HG02970 (cell line): ENCODE results near the gene AGPAT1.
A peak's percentile ranks its signal among the peaks of the same experiment; 100 is the strongest.
"Not testable (repeated sequence)": the region's sequence is repeated elsewhere in the genome, so short reads cannot be mapped to it uniquely, and the experiment has no call there.

Source experiments
- ATAC-seq: cut with Tn5 transposase; IDR thresholded peaks from one replicate; pipeline ENCODE4 v1.9.1; 2021; ENCODE audit warnings: mild to moderate bottlenecking, moderate library complexity, moderate number of reproducible peaks; ENCODE audit not compliant: unreplicated experiment, low FRiP score

AGPAT1 gene

GRCh38 chr6:32151181-32151862 lies 24.6 kb downstream of the AGPAT1 start:
- ATAC-seq, result no peak

GRCh38 chr6:32149932-32150870 lies 25.7 kb downstream of the AGPAT1 start:
- no peak for ATAC-seq

DNA sequence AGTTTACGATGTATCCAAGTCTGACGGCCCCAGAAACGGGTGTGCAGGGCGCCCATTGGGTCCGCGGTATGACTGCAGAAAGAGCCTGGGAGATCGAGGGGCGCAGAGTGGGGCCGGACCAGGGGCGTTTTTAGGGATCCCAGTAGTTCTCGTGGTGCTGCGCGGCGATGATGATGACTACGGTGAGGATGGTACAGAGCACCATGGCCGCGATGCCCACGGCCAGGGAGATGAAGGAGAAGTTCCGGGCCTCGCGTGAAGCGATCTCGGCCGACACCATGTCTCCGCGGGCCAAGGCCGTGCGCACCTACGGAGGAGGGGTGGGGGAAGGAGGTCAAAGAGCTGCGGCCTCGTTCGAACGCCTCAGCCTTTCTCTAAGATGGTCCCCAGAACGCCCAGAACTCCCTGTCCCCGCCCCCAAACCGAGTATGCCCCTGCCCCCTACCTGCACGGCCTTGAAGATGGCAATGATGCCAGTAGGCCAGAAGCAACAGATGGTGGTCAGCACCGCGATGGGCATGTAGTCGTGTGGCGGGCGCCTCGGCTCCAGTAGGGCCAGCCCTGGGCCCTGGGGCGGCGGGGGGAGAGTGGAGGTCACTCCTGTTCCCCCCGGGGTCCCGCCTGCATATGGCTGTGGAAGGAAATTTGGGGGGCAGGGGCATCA lies 26.7 kb downstream of the AGPAT1 start:
- ATAC-seq, result no peak

DNA sequence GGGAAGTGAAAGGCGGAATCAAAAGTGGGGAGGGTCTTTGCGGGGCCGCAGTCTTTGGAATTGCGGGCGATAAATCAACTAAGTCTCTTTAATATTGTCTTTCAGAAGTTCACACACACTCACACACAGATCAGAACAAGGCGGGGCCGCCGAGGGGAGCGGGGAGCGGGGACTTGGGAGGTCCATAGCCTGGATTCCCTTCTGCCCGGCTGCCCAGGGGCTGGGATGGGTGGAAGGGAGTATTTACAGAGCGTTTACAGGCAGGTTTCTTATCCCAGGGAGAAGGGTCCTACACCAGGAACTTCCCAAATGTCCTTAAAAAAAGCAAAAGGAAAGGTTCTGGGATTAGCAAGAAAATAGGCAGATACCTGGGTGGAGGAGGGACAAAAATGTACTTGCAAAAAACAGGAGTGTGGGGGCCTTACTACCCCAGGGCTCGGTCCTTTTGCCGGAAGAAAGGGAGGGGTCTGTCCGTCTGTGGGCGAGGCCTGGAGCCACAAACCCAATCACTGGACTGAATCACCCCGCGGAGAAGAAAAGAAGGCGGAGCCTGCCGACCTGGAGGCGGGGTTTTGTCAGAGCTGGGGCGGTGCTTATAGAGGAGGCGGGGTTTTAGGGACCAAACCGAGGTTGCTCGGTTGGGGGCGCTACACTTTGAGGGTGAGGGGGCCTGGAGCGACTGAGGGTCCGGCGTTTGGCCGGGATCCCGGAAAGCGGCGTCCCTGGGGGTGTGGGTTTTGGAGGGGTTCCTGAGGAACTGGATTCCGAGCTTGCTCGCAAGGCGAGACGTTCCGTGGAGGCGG lies 27.4 kb downstream of the AGPAT1 start:
- no peak for ATAC-seq

- no peak for ATAC-seq
Observed at GRCh38 chr6:32147401-32148132, 28.3 kb downstream of the AGPAT1 start.

DNA sequence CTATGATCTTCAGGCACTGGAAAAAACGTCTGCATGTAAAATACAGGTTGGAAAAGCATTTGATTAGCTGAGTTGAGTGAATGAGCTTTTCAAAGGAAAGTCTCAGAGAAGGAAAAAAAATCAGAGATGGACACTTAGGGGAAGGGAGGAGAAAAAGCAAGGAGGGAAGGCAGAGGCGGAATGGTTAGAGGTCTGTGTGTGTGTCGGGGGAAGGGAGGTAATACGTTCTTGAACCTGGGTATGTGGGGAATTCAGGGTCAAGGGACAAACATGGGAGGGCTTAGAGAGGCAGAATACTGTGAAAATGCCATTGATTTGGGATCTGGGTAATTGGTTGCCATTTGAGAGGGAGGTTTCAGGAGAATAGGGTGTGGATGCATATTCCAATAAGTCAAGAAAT lies 29.2 kb downstream of the AGPAT1 start:
- ATAC-seq, result no peak

DNA sequence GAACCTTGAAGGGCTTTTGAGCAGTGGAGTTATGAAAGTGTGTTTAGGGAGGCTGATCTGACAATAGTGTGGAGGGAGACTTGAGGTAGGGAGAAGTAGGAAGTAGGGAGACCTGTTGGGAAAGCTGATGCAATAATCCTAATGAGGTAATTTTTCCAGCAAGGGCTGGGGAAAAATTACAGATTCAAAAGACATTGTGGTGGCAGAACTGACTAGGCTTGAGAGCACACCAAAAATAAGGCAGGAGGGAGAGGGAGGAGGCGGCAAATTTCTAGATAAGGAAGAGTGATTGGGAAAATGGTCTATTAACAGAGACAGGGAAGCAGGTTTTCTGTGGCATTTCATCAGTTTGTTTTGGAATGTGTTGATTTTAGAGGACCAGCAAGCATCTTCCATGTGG lies 29.6 kb downstream of the AGPAT1 start:
- no peak for ATAC-seq

- ATAC-seq, result not testable (repeated sequence)
Observed at GRCh38 chr6:32144238-32144637, 31.6 kb downstream of the AGPAT1 start.

DNA sequence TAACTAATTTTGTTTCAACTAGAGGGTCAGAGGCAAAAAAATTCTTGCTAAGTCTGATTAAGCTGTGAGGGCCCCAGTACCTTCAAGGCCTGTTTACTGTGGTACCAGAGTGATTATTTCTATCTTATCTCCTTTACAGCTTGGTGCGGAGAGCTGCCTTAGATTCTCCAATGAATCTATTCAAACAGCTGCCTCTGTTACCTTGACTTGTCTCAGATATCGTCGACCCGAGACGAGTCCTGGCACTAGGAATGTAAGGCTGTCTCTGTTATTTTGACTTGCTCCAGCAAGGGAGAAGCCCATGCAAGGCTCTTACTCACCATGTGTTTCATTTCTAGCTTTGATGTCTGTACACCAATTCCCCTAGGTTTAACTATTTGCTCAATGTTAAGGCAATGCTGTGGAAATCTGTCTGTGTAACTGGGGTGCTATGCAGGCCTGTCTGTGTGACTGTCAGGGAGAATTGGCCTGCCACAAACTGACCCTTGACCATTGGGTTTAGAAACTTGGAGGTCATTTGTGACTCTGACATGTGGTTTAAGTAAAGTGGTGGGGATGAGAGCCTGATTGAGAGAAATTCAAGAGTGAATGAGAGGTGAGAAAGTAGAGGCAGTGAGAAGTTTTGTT lies 35.4 kb downstream of the AGPAT1 start:
- no peak for ATAC-seq

DNA sequence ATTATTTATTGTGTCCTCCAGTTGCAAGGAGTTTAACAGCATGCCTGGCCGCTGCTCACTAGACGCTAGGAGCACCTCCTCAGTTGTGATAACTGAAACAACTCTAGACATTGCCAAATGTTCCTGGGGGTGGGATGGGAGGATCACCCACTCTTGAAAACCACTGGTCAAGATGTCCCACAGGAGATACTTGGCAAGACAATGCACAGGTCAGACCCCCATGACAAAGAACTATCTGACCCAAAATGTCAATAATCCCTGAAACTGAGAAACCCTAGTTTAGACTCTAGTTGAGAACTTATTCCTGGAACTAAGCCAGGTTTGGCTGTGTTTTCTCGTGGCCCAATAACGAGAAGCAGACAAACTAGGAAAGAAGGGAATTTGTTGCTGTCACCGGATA lies 36.3 kb downstream of the AGPAT1 start:
- no peak for ATAC-seq

GRCh38 chr6:32137454-32137853 lies 38.4 kb downstream of the AGPAT1 start:
- ATAC-seq, result no peak

DNA sequence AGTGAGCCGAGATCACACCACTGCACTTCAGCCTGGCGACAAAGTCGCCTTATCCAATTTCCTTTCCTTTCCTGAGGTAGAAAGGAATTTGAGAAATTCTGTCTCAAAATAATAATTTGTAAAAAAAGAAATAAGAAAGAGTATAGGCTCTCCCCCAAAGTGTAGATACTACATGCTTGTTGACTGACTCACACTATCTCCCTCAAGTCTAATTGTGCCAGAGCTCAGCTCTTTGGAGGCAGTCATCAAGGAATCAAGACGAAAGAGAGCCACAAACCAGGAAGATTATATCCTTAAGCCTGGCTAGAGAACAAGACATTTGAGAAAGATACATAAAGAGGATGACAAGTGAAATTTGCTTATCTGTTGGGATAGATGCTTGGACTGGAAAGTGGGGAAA lies 42.1 kb downstream of the AGPAT1 start:
- ATAC-seq, result no peak

GRCh38 chr6:32132110-32132509 lies 43.8 kb downstream of the AGPAT1 start:
- no peak for ATAC-seq

DNA sequence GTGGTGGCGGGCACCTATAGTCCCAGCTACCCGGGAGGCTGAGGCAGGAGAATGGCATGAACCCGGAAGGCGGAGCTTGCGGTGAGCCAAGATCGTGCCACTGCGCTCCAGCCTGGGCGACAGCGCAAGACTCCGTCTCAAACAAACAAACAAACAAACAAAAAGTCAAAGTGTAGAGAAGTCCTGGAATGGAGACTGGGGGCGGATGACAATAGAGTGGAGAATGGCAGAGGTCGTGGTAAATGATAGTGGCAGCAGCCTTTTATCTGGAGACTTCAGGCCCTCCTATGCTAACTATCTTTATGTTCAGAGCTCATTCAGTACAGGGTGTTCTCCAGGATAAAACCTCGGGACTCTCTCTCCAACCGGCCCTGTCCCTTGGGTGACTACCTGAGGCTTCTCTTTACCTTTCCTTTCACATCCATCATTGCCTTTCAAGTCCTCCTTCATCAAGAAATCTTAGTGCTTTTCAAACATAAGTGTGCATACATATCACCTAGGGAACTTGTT lies 44.4 kb downstream of the AGPAT1 start:
- ATAC-seq, result no peak

DNA sequence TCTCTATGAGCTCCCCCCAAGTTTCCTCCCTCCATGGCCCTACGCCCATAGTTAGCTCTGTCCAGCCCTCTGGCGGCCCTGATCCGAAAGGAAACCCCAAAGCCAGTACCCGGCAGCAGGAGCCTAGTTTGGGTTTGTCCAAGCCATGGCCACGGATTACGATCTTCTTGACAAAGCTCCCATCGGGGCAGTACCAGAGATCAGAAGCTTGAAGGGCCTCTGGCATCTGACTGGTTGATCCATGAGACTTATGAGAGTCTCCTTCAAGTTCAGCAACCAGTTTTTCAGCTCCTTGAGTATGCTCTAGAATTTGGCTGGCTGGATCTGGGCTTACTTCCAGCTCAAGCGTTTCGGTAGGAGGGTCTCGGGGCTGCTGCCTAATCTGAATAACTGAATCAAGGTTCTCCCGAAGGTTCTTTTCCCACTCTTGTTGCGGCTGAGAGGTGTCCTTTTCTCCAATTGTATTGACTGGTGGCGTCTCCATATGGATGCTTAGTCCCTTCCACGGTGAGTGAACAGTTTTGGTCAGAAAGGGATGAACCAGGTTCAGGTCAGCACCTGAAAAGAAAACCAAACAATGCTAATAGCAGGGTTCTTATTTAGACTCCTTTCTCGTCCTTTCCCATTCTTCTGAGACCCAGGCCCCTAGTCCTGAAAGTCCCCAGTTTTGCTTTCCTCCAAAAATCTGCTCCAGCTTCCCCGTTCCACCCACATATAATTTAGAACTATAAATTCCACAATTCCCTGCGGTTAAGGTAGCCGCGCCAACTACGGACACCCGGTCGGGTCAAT lies 46.4 kb downstream of the AGPAT1 start:
- no peak for ATAC-seq

- no peak for ATAC-seq
Observed at GRCh38 chr6:32128751-32129296, 47.1 kb downstream of the AGPAT1 start.

- ATAC-seq, result peak; percentile 80
Observed at GRCh38 chr6:32127717-32128592, 47.9 kb downstream of the AGPAT1 start, which contains the start of gene ATF6B. ATF6B (minus strand) TSS chr6:32128246; CDS start chr6:32128207, 39 bp downstream.
